Kidney (tissue), 14 donors: Measurements from ENCODE around the gene CADPS2. TPM values are rescaled to one million over a fixed set of nuclear protein-coding genes. Genes with fewer than 3 reads are reported as not detected.
"Not testable (repeated sequence)": the region's sequence is repeated elsewhere in the genome, so short reads cannot be mapped to it uniquely, and the experiment has no call there.

Experiments
- DNase-seq, 5 donors: peaks; one replicate each; pipeline ENCODE4 v3.0.0-alpha.2; 2013 to 2020
- FAIRE-seq: peaks from 2 replicates; lab custom pipeline; 2012; peaks lifted over from hg19 to GRCh38; lab: Jason Lieb, UNC
- H3K27ac ChIP-seq, 2 donors: one replicate each; pipeline ENCODE4 v1.7.0; 2013; ENCODE audit warnings: low read depth in 2 of 2, low read length in 2 of 2, inconsistent platforms in 1 of 2
- H3K27me3 ChIP-seq: one replicate; pipeline ENCODE4 v1.7.1; 2013; ENCODE audit warnings: low read length, inconsistent platforms; ENCODE audit not compliant: control insufficient read depth, insufficient read depth
- H3K36me3 ChIP-seq, 3 donors: one replicate each; pipeline versions ENCODE4 v1.7.0 to v1.7.1; 2013; ENCODE audit warnings: low read length in 3 of 3, control low read depth in 1 of 3, inconsistent platforms in 1 of 3; ENCODE audit not compliant: insufficient read depth in 3 of 3, control insufficient read depth in 2 of 3
- H3K4me1 ChIP-seq, 3 donors: one replicate each; pipeline versions ENCODE4 v1.7.0 to v1.7.1; 2013; ENCODE audit warnings: low read length in 3 of 3, inconsistent platforms in 1 of 3, low read depth in 1 of 3; ENCODE audit not compliant: control insufficient read depth in 2 of 3, insufficient read depth in 2 of 3
- H3K4me3 ChIP-seq, 3 donors: one replicate each; pipeline versions ENCODE4 v1.7.0 to v1.8.1; 2013; ENCODE audit warnings: low read length in 3 of 3, control low read depth in 1 of 3, inconsistent platforms in 1 of 3
- H3K9ac ChIP-seq, 3 donors: one replicate each; pipeline versions ENCODE4 v1.7.0 to v1.7.1; 2013; ENCODE audit warnings: low read length in 3 of 3, control low read depth in 1 of 3, inconsistent platforms in 1 of 3
- H3K9me3 ChIP-seq, 3 donors: one replicate each; pipeline versions ENCODE4 v1.7.0 to v1.7.1; 2013; ENCODE audit warnings: low read length in 3 of 3, control low read depth in 1 of 3, inconsistent platforms in 1 of 3; ENCODE audit not compliant: control insufficient read depth in 2 of 3, insufficient read depth in 1 of 3
- intact Hi-C: fragments of 100-400 bp; cut with DNase I; formaldehyde crosslinking; loops from one replicate; pipeline ENCODE4 v1.11.1; 2022
- polyA plus RNA-seq: library from polyadenylated mRNA; stranded (reverse); fragments of 350-450 nt; fragmentation: Illumina TruSeq; extraction: RNeasy Lipid Tissue Mini Kit (QIAGEN cat#74804); gene quantifications from one replicate; pipeline ENCODE4 v1.2.3, GENCODE V29; 2014; ENCODE audit warnings: low read depth, low replicate concordance; ENCODE audit not compliant: insufficient read depth
- total RNA-seq: library from RNA; stranded (reverse); fragmentation: NEBNext Ultra II Directional; extraction: Animal tissue kit (Norgen Biotek cat#: 25700); gene quantifications from one replicate; pipeline ENCODE4 v1.2.1, GENCODE V29; 2021
- TF ChIP-seq, protein P1 (sequence below): IDR thresholded peaks from 3 replicates; pipeline ENCODE4 v1.5.1; 2012; ENCODE audit warnings: mild to moderate bottlenecking, moderate library complexity, borderline replicate concordance; ENCODE audit not compliant: insufficient read depth; ENCODE audit errors: extremely low read depth
- donor health status: control.
- donor health status: control.
- donor health status: control.
- donor health status: control.
- donor health status: control.
- donor health status: DM: yes; HTN: yes; CAD: no.
- donor health status: Normal renal cell carcinoma (clear cell type).

Gene CADPS2
- total and polyA plus RNA-seq, 2 donors from 2014 or later: 33.0 to 39.9 TPM

DNA sequence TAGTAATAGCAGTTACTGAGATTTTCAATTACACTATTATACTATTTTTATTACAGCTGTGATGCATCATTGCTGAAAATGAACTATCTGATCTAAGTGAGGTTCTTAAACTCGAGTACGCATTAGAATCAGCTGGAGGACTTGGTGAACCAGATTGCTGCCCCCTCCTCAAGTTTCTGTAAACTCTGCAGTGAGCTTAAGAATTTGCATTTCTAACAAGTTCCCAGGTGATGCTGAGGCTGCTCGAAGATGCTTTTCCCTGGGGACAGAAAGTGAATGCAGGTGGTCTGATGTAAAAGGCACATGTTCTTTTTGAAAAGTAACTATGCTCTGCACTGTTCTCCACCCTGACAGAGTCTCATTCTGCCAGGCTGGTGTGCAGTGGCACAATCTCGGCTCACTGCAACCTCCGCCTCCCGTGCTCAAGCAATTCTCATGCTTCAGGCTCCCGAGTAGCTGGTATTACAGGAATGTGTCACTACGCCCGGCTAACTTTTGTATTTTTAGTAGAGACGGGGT lies 199.8 kb downstream of the CADPS2 start:
- no peaks in the 10 kb centered on the region for H3K9me3 ChIP-seq
- H3K27ac ChIP-seq: no peak overlapping the region
- TF ChIP-seq, protein P1, sequence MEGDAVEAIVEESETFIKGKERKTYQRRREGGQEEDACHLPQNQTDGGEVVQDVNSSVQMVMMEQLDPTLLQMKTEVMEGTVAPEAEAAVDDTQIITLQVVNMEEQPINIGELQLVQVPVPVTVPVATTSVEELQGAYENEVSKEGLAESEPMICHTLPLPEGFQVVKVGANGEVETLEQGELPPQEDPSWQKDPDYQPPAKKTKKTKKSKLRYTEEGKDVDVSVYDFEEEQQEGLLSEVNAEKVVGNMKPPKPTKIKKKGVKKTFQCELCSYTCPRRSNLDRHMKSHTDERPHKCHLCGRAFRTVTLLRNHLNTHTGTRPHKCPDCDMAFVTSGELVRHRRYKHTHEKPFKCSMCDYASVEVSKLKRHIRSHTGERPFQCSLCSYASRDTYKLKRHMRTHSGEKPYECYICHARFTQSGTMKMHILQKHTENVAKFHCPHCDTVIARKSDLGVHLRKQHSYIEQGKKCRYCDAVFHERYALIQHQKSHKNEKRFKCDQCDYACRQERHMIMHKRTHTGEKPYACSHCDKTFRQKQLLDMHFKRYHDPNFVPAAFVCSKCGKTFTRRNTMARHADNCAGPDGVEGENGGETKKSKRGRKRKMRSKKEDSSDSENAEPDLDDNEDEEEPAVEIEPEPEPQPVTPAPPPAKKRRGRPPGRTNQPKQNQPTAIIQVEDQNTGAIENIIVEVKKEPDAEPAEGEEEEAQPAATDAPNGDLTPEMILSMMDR: no peak
- no peak for FAIRE-seq
- no peak overlapping the region for H3K4me3 ChIP-seq
- intact Hi-C loops: no loop called here
- H3K36me3 ChIP-seq: no peaks in the 10 kb centered on the region
- H3K4me1 ChIP-seq: no peaks in the 10 kb centered on the region
- peak in 2 of 5 donors; percentile 25 to 32 for DNase-seq
- no peaks in the 10 kb centered on the region for H3K27me3 ChIP-seq
- no peak overlapping the region for H3K9ac ChIP-seq

DNA sequence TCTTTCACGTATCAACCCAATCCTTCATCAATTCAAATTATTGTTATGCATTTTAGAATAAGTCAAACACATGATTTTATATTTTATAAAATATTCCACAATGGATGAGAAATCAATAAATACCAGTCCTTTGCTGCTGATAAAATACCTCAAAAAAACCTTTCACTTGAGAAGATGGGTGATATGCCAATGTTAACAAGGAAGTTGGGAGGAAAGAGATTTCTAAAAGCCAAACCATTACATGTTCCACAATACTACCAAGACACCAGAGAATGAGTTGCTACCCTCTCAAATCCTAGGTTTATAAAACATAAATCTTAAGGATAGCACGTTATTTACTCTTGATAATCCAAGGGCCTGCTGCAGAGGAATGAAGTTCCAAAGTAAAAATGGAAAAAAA lies 201.8 kb downstream of the CADPS2 start:
- peaks cover 0 to 3% (median 0%) of the 10 kb centered on the region in 3 donors for H3K4me1 ChIP-seq
- no peak overlapping the region for H3K4me3 ChIP-seq
- no peaks in the 10 kb centered on the region for H3K36me3 ChIP-seq
- no peak overlapping the region for H3K9ac ChIP-seq
- FAIRE-seq (no peak), DNase-seq (no peak)
- no peak overlapping the region for H3K27ac ChIP-seq
- TF ChIP-seq, protein P1: no peak
- H3K9me3 ChIP-seq: no peaks in the 10 kb centered on the region
- no peaks in the 10 kb centered on the region for H3K27me3 ChIP-seq
- intact Hi-C loops: no loop called here

GRCh38 chr7:122682815-122683550 lies 203.3 kb downstream of the CADPS2 start:
- H3K4me3 ChIP-seq: no peak overlapping the region
- no peak overlapping the region for H3K27ac ChIP-seq
- TF ChIP-seq, protein P1: no peak
- no peak overlapping the region for H3K9ac ChIP-seq
- no peak for FAIRE-seq
- H3K4me1 ChIP-seq: peaks cover 0 to 3% (median 0%) of the 10 kb centered on the region in 3 donors
- intact Hi-C loops: no loop called here
- H3K9me3 ChIP-seq: no peaks in the 10 kb centered on the region
- DNase-seq: no peak
- H3K27me3 ChIP-seq: no peaks in the 10 kb centered on the region
- no peaks in the 10 kb centered on the region for H3K36me3 ChIP-seq

- H3K36me3 ChIP-seq, intact Hi-C loops, DNase-seq, H3K27me3 ChIP-seq, H3K27ac ChIP-seq, H3K4me1 ChIP-seq, FAIRE-seq, H3K4me3 ChIP-seq, H3K9me3 ChIP-seq, H3K9ac ChIP-seq: not testable (repeated sequence)
Observed at GRCh38 chr7:122681186-122681585, 205.1 kb downstream of the CADPS2 start.
